ENCODE measurements around the gene PAQR8. TPM values are rescaled to one million over a fixed set of nuclear protein-coding genes. Genes with fewer than 3 reads are reported as not detected.

PAQR8 gene
- 10 to 100 TPM in 3 of 4 donors, 1 to 10 TPM in 1; 8.6 to 21.1 (median 14.2) TPM for total RNA-seq

DNA sequence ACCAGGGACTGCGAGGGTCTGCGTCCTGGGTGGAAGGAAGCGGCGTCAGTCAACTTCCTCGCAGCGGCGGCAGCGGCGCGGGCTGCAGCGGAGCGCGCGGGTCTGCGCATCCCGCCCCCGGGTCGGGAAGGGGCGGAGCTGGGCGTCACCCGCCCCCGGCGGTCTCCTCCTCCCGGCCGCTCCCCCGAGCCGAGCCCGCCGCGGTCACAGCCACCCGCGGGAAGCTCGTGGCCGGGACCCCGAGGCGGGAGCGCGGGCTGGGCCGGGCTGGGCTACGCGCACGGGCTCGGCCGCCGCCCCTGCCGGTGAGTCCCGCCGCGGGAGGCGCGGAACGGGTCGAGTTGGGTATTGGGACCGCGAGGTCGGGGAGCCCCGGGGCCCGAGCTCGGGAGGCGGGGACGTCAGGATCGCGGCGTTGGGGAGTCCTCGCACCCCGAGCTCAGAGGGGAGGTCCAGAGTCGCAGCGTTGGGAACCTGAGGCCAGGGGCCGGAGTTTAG lies at the start of gene PAQR8:
Gene PAQR8 (plus strand): TSS at position 207 of the 498 bp plus-strand sequence. CDS start 41,063 bp downstream, outside the sequence.
- peak; percentile 94 for ATAC-seq
- Histone ChIP-seq H3K9me3 (no peaks in the 10 kb centered on the region), H3K36me3 (no peaks in the 10 kb centered on the region), H3K4me3 (peak within 1 kb of the TSS; percentile 75 to 96), H3K4me1 (peaks cover 0 to 75% (median 0%) of the 10 kb centered on the region in 3 donors), H3K27me3 (no peaks in the 10 kb centered on the region), H3K27ac (peak within 1 kb of the TSS; percentile 24 to 88 (median 86))
- WGBS, 2 donors (ENCODE audit: low coverage in 1 of 2) = no CpG with 5 or more reads among the region's 69 CpGs
- TF ChIP-seq EP300 (IDR thresholded peaks at IDR 0.05) (no peak), POLR2A (IDR thresholded peaks at IDR 0.05) (peak; percentile 45 to 80), POLR2AphosphoS5 (IDR thresholded peaks at IDR 0.05) (peak; percentile 57)
- TF ChIP-seq, protein P1, sequence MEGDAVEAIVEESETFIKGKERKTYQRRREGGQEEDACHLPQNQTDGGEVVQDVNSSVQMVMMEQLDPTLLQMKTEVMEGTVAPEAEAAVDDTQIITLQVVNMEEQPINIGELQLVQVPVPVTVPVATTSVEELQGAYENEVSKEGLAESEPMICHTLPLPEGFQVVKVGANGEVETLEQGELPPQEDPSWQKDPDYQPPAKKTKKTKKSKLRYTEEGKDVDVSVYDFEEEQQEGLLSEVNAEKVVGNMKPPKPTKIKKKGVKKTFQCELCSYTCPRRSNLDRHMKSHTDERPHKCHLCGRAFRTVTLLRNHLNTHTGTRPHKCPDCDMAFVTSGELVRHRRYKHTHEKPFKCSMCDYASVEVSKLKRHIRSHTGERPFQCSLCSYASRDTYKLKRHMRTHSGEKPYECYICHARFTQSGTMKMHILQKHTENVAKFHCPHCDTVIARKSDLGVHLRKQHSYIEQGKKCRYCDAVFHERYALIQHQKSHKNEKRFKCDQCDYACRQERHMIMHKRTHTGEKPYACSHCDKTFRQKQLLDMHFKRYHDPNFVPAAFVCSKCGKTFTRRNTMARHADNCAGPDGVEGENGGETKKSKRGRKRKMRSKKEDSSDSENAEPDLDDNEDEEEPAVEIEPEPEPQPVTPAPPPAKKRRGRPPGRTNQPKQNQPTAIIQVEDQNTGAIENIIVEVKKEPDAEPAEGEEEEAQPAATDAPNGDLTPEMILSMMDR (IDR thresholded peaks at IDR 0.05) = peak in 1 of 4 experiments; percentile 32

- H3K27me3 ChIP-seq = no peaks in the 10 kb centered on the region
- TF ChIP-seq POLR2A (IDR thresholded peaks at IDR 0.05) (no peak), POLR2AphosphoS5 (IDR thresholded peaks at IDR 0.05) (no peak), EP300 (IDR thresholded peaks at IDR 0.05) (no peak)
- TF ChIP-seq, protein P1 (IDR thresholded peaks at IDR 0.05) = no peak
- H3K9me3 ChIP-seq = no peaks in the 10 kb centered on the region
- WGBS, 2 donors (ENCODE audit: low coverage in 1 of 2) = 84 to 92% methylated on average over 2 of the region's 2 CpGs
- H3K4me1 ChIP-seq = no peaks in the 10 kb centered on the region
- H3K4me3 ChIP-seq = no peak overlapping the region
- ATAC-seq = no peak
- no peak overlapping the region for H3K27ac ChIP-seq
- H3K36me3 ChIP-seq = no peaks in the 10 kb centered on the region
Measured at GRCh38 chr6:52312461-52312860, 49.5 kb upstream of the PAQR8 start.

GRCh38 chr6:52314752-52315151 lies 47.2 kb upstream of the PAQR8 start:
- ATAC-seq = no peak
- H3K27me3 ChIP-seq = no peaks in the 10 kb centered on the region
- no peak overlapping the region for H3K27ac ChIP-seq
- H3K9me3 ChIP-seq = no peaks in the 10 kb centered on the region
- no peaks in the 10 kb centered on the region for H3K36me3 ChIP-seq
- TF ChIP-seq POLR2AphosphoS5 (IDR thresholded peaks at IDR 0.05) (no peak), POLR2A (IDR thresholded peaks at IDR 0.05) (no peak)
- TF ChIP-seq, protein P1 (IDR thresholded peaks at IDR 0.05) = no peak
- no peak overlapping the region for H3K4me3 ChIP-seq
- 71 to 86% methylated on average over 2 of the region's 2 CpGs for WGBS, 2 donors (ENCODE audit: low coverage in 1 of 2)
- H3K4me1 ChIP-seq = peaks cover 0 to 6% (median 0%) of the 10 kb centered on the region in 3 donors

- TF ChIP-seq, protein P1 (IDR thresholded peaks at IDR 0.05) = no peak
- no peak for TF ChIP-seq EP300 (IDR thresholded peaks at IDR 0.05)
- no peak for TF ChIP-seq POLR2AphosphoS5 (IDR thresholded peaks at IDR 0.05)
- no peak for TF ChIP-seq POLR2A (IDR thresholded peaks at IDR 0.05)
- ATAC-seq = no peak
- no peaks in the 10 kb centered on the region for H3K36me3 ChIP-seq
- 80 to 89% methylated on average over 1 of the region's 1 CpG for WGBS, 2 donors (ENCODE audit: low coverage in 1 of 2)
- no peaks in the 10 kb centered on the region for H3K27me3 ChIP-seq
- H3K4me3 ChIP-seq = no peak overlapping the region
- H3K9me3 ChIP-seq = no peaks in the 10 kb centered on the region
- peaks cover 0 to 6% (median 0%) of the 10 kb centered on the region in 3 donors for H3K4me1 ChIP-seq
- no peak overlapping the region for H3K27ac ChIP-seq
Measured at GRCh38 chr6:52317211-52317610, 44.7 kb upstream of the PAQR8 start.

- no peak for TF ChIP-seq EP300 (IDR thresholded peaks at IDR 0.05)
- no peak for TF ChIP-seq POLR2A (IDR thresholded peaks at IDR 0.05)
- TF ChIP-seq, protein P1 (IDR thresholded peaks at IDR 0.05) = no peak
- no peak for TF ChIP-seq POLR2AphosphoS5 (IDR thresholded peaks at IDR 0.05)
- 46 to 59% methylated on average over 3 to 4 of the region's 4 CpGs for WGBS, 2 donors (ENCODE audit: low coverage in 1 of 2)
- ATAC-seq = no peak
- Histone ChIP-seq H3K9me3 (no peaks in the 10 kb centered on the region), H3K27ac (no peak overlapping the region), H3K36me3 (no peaks in the 10 kb centered on the region), H3K4me1 (peaks cover 0 to 6% (median 0%) of the 10 kb centered on the region in 3 donors), H3K4me3 (no peak overlapping the region), H3K27me3 (no peaks in the 10 kb centered on the region)
Measured at GRCh38 chr6:52317841-52318581, 43.9 kb upstream of the PAQR8 start.
